Astrocyte of the spinal cord (primary cell): ENCODE data around the gene SP100.

Source experiments
- DNase-seq: peaks from one replicate; pipeline ENCODE4 v3.0.0; 2011; ENCODE audit warnings: low read depth, low spot score
- H3K4me3 ChIP-seq: 2 replicates; pipeline ENCODE4 v1.5.1; 2011; ENCODE audit warnings: low read depth, mild to moderate bottlenecking, low read length, moderate library complexity
- CTCF ChIP-seq: IDR thresholded peaks from 2 replicates; pipeline ENCODE4 v1.5.1; 2012; ENCODE audit warnings: low read depth, mild to moderate bottlenecking, low read length, inconsistent platforms
- in situ Hi-C: cut with HindIII; loops from 2 replicates; pipeline ENCODE4 v1.10.0; 2017; ENCODE audit warnings: low sequenced_read_pairs

The SP100 gene

DNA sequence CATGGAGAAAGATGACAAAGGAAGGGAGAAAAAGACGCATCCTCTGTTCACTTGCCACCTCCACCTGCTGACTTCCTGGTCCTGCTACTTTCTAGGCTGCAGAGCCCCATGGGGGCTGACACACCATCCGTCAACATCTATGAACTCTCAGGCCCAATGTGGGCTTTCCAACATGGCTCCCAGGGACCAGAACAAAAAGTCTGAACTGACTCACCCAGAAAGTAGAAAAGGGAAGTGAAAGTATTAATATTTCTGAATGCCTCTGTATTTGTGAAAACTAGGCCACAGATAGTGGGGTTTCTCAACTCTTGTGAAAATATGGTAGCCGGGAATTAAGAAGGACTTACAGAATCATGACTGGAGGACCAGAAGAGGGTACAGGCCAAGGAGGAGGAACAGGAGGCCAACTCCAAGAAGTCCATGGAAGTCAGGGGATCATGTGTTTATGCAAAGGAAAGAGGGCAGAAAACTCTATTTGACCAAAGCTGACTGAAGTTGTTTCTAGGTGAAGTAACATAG is 173.6 kb downstream of the SP100 start:
- TF ChIP-seq CTCF: no peak
- in situ Hi-C loops: no loop called here
- H3K4me3 ChIP-seq: no peak overlapping the region
- DNase-seq: no peak

DNA sequence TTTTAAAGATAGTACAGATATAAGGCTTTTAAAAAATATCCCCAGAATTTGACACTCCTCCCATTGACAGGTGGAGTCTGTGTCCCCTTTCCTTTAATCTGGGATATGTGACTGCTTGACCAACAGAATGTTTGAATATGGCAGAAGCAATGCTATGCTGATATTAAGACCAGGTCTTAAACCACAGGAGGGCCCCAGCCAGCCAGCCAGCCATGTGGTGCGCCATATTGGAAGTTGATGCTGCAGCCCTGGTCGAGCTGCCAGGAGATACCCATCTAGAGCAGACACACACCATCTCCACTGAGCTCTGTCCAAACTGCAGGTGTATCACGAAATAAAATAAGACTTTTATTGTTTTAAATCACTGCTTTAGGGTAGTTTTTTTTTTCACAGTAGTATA is 174.3 kb downstream of the SP100 start:
- no peak for DNase-seq
- no peak overlapping the region for H3K4me3 ChIP-seq
- TF ChIP-seq CTCF: no peak
- in situ Hi-C loops: no loop called here

- DNase-seq: no peak
- no peak for TF ChIP-seq CTCF
- in situ Hi-C loops: no loop called here
- no peak overlapping the region for H3K4me3 ChIP-seq
Measured at GRCh38 chr2:230591850-230592249, 175.8 kb downstream of the SP100 start.

DNA sequence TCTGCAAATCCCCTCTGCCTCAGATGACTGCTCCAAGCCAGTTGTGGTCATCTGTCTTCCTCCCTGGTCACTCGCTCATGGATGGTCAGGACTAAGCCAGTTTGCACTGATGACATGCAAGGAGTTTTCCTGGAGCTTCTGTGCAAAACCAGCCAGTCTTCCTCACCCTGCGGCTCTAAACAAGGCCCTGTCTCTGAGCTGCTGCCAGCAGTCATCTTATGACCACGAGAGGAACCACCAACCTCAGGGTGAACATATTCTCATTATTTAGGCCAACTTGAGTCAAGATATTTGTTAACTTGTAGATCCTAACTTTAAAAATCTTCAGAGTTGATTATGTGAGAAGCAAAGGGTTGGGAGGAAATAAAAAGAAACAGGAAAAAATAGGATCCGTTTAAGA is 176.8 kb downstream of the SP100 start:
- DNase-seq: no peak
- H3K4me3 ChIP-seq: no peak overlapping the region
- in situ Hi-C loops: no loop called here
- TF ChIP-seq CTCF: no peak
